GM10266 (cell line): ENCODE results near the gene FKBP1A.

Source experiments
- DNase-seq: peaks from one replicate; pipeline ENCODE4 v3.0.0; 2012; ENCODE audit errors: extremely low spot score
- CTCF ChIP-seq: IDR thresholded peaks from 2 replicates; pipeline ENCODE4 v1.5.1; 2012; ENCODE audit warnings: mild to moderate bottlenecking, low read depth; ENCODE audit not compliant: control insufficient read depth, insufficient read depth; ENCODE audit errors: missing control alignments

The FKBP1A gene

GRCh38 chr20:1332749-1333300 lies 60.0 kb downstream of the FKBP1A start:
- no peak for DNase-seq
- TF ChIP-seq CTCF = no peak

GRCh38 chr20:1331801-1332453 lies 60.9 kb downstream of the FKBP1A start:
- DNase-seq = no peak
- no peak for TF ChIP-seq CTCF

- TF ChIP-seq CTCF = no peak
- DNase-seq = no peak
Observed at GRCh38 chr20:1331101-1331500, 61.8 kb downstream of the FKBP1A start.

GRCh38 chr20:1330075-1330830 lies 62.6 kb downstream of the FKBP1A start:
- no peak for TF ChIP-seq CTCF
- no peak for DNase-seq

- no peak for TF ChIP-seq CTCF
- no peak for DNase-seq
Observed at GRCh38 chr20:1328680-1329330, 64.0 kb downstream of the FKBP1A start, which contains the start of gene SDCBP2. SDCBP2 (minus strand) TSS chr20:1329139; CDS start chr20:1320416, 8,723 bp downstream.

- DNase-seq = no peak
- TF ChIP-seq CTCF = no peak
Observed at GRCh38 chr20:1327827-1328679, 64.8 kb downstream of the FKBP1A start.
